Hindlimb muscle (tissue), 1 donor: ENCODE results near the gene CNN2. TPM values are rescaled to one million over a fixed set of nuclear protein-coding genes. Genes with fewer than 3 reads are reported as not detected.

ENCODE experiments used
- DNase-seq: peaks from one replicate; pipeline ENCODE4 v3.0.0-alpha.2; 2013
- polyA plus RNA-seq: library from polyadenylated mRNA; unstranded; fragments of 120-200 nt; gene quantifications from one replicate; pipeline ENCODE4 v1.2.1, GENCODE V29; 2013; ENCODE audit not compliant: insufficient read length

The CNN2 gene
- polyA plus RNA-seq, 1 donor = 58.2 TPM

DNA sequence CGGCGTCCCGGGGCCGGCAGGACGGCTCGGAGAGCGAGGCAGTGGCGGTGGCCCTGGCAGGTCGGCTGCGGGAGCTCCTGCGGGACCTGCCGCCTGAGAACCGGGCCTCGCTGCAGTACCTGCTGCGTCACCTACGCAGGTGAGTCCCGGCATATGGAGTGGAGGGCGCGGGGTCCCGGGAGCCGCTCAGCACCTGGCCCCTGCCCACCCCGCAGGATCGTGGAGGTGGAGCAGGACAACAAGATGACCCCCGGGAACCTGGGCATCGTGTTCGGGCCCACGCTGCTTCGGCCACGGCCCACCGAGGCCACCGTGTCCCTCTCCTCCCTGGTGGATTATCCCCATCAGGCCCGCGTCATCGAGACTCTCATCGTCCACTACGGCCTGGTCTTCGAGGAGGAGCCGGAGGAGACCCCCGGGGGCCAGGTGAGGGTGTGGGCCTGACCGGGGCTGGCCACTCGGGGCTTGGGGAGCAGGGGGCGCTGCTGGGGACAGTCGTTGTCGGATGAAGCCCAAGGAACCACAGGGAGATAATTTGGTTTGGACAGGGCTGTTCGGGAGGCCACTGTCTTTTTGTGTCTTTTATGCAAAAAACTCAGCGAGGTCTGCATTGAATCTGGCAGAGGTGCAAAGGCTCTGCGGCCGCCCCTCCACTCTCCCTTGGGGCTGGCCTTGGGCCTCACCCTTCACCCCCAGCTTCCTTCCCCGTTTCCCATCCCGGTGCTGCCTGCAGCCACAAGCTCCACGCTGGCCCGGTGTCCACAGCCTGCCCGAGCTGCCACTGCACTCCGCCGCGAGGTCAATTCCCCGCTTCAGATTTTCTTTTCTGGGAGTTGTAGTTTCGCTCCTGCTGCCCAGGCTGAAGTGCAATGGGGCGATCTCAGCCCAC lies 56.8 kb downstream of the CNN2 start:
- no peak for DNase-seq

DNA sequence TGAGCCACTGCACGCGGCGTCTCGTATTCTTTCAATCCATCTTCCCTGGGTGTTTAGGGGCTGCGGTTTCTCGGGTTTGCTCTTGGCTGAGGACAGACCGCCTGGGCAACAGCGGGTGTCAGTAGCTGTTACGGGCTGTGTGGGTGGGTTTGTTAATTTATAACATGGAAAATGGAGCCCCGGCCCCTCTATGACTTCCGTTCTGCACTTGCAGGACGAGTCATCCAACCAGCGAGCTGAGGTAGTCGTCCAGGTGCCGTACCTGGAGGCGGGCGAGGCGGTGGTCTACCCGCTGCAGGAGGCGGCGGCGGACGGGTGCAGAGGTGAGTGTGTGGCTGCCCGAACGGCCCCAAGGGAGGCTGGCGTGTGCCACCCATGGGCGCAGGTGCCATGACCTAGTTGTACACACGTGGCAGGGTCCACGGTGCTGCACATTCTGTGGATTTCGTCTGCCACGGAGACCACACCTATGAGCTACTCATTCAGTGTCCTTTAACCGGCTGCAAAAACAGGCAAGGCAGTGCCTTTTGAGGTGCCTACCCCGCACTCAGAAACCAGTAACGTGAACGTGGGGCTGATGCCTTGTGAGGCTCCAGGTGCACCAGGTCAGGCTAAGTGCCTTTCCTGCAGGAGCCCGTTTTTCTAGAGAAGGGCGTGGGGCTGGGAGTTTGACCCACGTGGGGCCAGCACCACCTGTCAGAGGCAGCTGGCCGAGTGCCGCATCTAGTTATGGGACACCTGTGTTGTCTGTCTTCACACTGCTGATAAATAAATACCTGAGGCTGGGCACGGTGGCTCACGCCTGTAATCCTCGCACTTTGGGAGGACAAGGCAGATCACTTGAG lies 57.8 kb downstream of the CNN2 start:
- no peak for DNase-seq

DNA sequence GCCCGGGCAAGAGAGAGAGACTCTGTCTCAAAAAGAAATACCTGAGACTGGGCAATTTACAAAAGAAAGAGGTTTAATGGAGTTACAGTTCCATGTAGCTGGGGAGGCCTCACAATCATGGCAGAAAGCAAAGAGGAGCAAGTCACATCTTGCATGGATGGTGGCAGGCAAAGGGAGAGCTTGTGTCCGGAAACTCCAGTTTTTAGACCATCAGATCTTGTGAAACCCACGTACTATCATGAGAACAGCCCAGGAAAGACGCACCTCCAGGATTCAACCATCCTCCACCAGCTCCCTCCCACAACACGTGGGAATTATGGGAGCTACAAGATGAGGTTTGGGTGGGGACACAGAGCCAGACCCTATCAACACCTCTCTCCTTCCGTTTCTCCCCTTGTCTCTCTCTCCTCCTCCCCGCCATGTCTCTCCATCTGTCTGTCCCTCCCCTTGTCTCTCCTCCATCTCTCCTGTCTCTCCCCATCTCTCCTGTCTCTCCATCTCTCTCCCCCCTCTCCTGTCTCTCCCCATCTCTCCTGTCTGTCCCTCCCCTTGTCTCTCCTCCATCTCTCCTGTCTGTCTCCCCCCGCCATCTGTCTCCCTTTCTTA lies 58.7 kb downstream of the CNN2 start:
- no peak for DNase-seq

DNA sequence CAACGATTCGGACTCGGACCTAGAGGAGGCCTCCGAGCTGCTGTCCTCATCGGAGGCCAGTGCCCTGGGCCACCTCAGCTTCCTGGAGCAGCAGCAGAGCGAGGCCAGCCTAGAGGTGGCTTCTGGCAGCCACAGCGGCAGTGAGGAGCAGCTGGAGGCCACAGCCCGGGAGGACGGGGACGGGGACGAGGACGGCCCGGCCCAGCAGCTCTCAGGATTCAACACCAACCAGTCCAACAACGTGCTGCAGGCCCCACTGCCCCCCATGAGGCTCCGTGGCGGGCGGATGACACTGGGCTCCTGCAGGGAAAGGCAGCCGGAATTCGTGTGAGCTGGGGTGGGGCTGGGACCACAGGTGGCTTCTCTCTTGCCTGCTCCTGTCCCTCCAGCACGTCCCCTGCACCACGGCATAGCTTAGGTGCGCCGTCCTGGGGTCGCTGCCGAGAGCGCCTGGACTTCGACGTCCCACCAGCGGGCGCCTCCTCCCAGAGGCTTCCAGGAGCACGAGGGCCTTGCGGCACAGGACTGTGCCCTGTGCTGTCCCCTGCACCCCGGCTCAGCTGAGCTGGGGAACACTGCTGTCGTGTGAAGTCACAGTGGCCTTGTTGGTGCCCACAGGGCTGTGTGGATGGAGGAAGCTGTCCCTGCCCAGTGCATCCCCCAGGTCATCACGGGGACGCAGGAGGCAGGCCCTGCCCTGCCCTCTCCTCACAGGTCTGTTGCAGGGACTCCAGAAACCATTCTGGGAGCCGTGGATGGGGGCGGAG lies 59.5 kb downstream of the CNN2 start:
- DNase-seq = no peak

DNA sequence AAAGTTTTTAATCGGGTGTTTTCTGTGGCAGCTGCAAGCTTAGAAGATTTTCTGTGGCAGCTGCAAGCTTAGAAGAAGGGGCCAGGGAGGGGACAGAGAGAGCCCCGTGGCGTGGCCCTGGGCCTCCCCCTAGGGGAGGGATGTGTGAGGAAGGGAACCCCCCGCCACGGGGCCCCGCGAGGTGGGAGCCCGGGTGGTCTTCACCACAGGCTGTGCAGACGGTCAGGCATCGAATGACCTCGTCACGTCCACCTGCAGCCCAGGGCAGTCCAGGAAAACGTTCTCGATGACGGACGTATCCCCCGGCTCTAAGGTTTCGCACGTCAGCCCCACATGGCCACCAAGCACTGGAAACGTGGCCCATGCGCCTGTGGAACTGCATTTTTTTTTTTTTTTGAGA lies 60.2 kb downstream of the CNN2 start:
- no peak for DNase-seq

DNA sequence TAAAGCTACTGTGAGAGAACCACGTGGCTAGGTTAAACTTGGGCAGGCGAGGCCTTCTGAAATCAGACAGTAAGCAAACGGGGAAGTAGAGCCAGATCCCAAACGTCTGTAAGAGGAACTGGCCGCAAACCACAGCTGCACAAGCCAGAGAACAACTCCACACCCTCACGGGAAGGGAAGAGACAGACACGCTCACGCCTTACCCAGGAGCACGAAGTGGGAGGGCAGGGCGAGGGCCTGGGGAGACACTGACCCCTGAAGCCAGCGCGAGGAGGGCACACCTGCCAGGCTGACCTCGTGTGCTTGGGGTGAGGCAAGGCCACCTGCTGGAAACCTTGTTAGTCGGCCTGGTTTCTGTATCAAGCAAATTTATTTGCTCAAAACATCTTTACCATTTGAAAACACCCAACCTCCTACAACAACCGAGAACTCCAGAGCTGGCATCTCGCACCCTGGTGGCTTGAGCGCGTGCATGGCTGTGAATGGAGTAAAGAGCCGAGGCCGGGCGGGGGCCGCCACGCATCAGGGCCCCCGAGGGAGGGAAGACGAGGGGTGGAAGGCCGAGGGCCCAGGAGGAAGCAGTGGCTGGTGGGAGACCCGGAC lies 61.5 kb downstream of the CNN2 start:
- DNase-seq = no peak

DNA sequence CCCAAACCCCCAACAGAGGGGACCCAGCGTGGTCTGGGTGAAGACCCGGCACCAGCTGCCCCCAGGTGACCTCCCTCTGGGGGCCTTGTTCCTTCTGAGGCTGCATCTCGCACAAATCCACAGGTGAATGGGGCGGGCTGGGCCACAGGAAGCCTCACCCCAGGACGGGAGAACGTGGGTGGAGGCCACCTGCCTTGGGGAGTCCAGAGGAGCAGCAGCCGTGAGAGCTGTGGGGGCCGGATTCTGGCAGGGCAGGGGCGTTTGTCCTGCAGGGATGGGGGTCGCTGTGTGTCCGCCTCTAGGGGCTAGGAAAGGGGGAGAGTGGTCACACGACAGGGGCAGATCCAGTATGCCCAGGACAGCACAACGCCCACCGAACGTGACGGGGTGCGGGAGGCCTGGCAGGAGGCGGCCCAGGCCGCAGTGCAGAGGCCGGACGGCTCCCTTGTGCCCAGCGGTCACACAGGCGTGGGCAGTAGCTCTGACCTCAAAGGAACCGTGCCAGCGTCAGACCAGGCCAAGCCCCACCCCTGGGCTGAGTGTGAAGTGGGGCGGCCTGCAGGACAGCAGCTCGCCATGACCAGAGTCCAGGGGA lies 62.1 kb downstream of the CNN2 start:
- DNase-seq = no peak

Other genes starting within 250 kb of the CNN2 start
- gene PTBP1, start 229.2 kb upstream of the CNN2 start, polyA plus RNA-seq = 127 TPM
- gene PLPPR3, start 204.7 kb upstream of the CNN2 start, polyA plus RNA-seq = not detected
- 3.2 TPM for gene AZU1, start 198.8 kb upstream of the CNN2 start, polyA plus RNA-seq
- 6.1 TPM for gene PRTN3, start 185.6 kb upstream of the CNN2 start, polyA plus RNA-seq
- 0.89 TPM for gene ELANE, start 174.3 kb upstream of the CNN2 start, polyA plus RNA-seq
- 4.1 TPM for gene CFD, start 166.9 kb upstream of the CNN2 start, polyA plus RNA-seq
- gene MED16, start 133.4 kb upstream of the CNN2 start, polyA plus RNA-seq = 49.8 TPM
- gene RNU6-9, start 133.1 kb upstream of the CNN2 start, polyA plus RNA-seq = not detected
- 28.6 TPM for gene R3HDM4, start 113.4 kb upstream of the CNN2 start, polyA plus RNA-seq
- gene KISS1R, start 109.3 kb upstream of the CNN2 start, polyA plus RNA-seq = not detected
- 17.3 TPM for gene ARID3A, start 100.6 kb upstream of the CNN2 start, polyA plus RNA-seq
- gene WDR18, start 42.3 kb upstream of the CNN2 start, polyA plus RNA-seq = 39.3 TPM
- gene GRIN3B, start 26.2 kb upstream of the CNN2 start, polyA plus RNA-seq = 0.22 TPM
- 94.8 TPM for gene TMEM259, start 5.5 kb upstream of the CNN2 start, polyA plus RNA-seq
- gene RNU6-2, start 5.1 kb upstream of the CNN2 start, polyA plus RNA-seq = not detected
- gene ABCA7, start 13.5 kb downstream of the CNN2 start, polyA plus RNA-seq = 27.8 TPM
- 9.8 TPM for gene ARHGAP45, start 40.6 kb downstream of the CNN2 start, polyA plus RNA-seq
- gene POLR2E, start 68.8 kb downstream of the CNN2 start, polyA plus RNA-seq = 121 TPM
- 152 TPM for gene GPX4, start 77.4 kb downstream of the CNN2 start, polyA plus RNA-seq
- 18.5 TPM for gene SBNO2, start 147.7 kb downstream of the CNN2 start, polyA plus RNA-seq
- 61.0 TPM for gene STK11, start 179.2 kb downstream of the CNN2 start, polyA plus RNA-seq
- 1.9 TPM for gene CBARP, start 211.4 kb downstream of the CNN2 start, polyA plus RNA-seq
- 183 TPM for gene ATP5F1D, start 215.1 kb downstream of the CNN2 start, polyA plus RNA-seq
- 47.1 TPM for gene MIDN, start 222.0 kb downstream of the CNN2 start, polyA plus RNA-seq
- gene CIRBP, start 242.7 kb downstream of the CNN2 start, polyA plus RNA-seq = 528 TPM
- gene FAM174C, start 248.9 kb downstream of the CNN2 start, polyA plus RNA-seq = 16.3 TPM